ENCODE measurements around the gene RIMOC1.
"Not testable (repeated sequence)": the region's sequence is repeated elsewhere in the genome, so short reads cannot be mapped to it uniquely, and the experiment has no call there.

Gene RIMOC1

DNA sequence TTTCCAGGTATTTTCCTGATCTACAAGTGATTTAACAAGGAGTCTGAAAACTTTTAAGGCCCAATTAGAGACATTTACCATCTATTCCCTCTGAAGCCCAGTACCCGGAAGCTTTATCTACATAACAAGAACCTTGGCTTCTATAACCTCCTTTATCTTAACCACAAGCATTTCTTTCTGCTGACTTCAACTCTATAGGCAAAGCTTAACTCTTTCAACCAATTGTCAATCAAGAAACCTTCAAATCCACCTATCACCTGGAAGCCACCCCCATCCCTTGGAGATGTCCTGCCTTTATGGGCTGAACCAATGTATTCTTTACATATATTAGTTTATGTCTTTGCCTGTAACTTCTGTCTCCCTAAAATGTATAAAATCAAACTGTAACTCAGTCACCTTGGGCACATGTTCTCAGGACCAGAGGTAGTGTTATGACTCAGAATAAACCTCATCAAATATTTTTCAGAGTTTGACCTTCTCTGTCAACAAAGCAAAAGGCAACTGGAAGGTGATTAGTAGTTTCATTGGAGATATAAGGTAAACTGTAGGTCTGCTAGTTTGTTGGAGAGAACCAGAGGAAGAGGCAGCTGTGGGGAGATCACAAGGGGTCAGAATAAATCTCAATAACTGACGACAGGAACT lies 13.0 kb upstream of the RIMOC1 start:
- DNase-seq: no peak

DNA sequence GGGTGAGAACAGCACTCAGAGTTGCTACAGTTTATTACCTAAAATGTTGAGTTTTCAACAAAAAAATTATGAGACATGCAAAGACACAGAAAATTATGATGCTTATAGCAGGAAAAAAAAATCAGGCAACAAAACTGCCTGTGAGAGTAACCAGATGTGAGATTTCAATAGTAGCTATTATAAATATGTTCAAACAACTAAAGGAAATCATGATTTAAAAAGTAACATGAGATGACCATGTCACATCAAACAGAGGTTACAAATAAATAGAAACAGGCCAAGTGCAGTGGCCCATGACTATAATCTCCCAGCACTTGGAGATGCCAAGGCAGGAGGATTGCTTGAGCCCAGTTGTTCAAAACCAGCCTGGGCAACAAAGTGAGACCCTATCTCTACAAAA lies 12.1 kb upstream of the RIMOC1 start:
- no peak for DNase-seq

DNA sequence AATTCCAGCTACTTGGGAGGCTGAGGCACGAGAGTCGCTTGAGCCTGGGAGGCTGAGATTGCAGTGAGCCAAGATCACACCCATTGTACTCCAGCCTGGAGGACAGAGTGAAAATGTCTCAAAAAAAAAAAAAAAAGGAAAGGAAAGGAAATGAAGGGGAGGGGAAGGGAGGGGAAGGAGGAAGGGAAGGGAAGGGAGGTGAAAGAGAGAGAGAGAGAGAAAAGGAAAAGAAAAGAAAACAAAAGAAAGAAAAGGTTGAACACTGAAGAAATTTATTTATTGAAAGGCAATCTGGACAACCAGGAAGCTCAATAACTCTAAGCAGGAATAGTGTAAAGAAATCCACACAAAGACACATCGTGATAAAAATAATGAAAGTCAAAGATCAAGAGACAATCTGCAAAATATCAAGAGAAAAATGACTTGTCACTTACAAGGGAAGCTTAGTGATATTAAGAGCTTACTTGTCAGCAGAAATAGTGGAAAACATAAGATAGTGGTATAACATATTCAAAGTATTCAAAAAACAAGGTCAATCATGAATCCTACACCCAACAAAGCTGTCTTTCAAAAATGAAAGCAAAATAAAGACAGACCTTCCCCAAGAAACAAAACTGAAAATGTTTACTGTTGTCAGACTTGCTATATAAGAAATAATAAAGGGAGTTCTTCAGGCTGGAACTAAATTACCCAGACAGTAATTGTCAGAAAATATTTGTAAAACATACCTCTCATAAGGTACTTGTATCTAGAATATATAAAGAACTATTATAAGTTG lies 10.9 kb upstream of the RIMOC1 start:
- no peak for DNase-seq

DNA sequence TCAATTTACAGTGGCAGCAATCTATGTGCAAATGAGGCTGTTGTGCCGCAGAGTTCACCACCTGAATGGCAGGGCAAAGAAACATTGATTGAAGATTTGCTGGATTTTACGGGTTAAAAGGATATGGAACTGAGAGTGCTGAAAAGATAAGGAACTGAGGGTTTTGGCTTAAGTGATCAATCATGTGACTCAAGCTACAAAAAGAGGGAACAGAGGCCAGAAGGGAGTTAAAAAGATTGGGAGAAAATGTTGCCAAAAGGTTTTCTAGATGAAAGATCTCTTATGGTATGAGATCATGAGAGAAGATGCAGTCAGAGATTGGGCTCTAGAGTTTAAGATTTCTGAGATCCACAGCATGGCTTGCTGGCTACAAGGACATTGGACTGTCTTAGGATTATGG lies 7.9 kb upstream of the RIMOC1 start:
- no peak for DNase-seq

DNA sequence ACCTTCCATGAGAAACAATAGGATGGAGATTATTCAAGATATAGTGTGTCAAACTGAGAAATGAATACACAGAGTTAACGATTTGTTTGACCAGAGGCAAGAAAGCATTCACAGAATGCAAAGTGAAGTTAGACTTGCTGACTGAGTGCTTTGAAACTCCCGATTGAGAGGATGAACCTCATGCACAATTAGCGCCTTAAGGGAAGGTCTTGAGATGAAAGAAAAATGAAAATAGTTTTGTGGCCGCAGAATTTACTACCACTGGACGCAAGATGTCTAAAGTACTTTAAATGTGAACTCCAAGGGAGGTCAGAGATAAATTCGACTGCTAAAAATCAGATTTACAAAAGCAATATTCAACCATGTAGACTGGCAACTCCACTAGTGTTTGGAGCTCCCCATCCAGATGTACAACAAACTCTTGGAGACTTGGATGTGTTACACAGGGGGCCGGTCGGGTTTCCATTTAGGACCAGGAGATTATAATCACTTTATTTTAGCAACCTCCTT lies 707 bp upstream of the RIMOC1 start:
- DNase-seq: no peak

DNA sequence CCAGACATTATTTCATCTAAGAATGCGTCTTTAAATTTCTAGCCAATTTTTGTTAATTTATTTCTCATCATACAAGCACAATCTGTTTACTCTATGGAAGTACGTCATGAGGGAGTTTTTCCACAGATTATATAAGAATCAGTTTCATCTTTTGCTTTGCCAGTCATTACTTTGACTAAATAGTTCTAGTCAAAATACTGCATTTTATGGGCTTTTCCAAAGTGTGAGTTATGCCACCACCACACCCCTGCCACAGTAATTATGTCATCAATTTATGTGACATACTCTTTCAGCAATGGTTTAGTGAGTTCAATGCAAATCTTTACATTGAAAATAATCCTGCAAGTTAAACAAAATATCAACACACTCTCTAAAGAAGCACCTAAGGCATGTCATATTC lies 2.0 kb downstream of the RIMOC1 start:
- DNase-seq: no peak

DNA sequence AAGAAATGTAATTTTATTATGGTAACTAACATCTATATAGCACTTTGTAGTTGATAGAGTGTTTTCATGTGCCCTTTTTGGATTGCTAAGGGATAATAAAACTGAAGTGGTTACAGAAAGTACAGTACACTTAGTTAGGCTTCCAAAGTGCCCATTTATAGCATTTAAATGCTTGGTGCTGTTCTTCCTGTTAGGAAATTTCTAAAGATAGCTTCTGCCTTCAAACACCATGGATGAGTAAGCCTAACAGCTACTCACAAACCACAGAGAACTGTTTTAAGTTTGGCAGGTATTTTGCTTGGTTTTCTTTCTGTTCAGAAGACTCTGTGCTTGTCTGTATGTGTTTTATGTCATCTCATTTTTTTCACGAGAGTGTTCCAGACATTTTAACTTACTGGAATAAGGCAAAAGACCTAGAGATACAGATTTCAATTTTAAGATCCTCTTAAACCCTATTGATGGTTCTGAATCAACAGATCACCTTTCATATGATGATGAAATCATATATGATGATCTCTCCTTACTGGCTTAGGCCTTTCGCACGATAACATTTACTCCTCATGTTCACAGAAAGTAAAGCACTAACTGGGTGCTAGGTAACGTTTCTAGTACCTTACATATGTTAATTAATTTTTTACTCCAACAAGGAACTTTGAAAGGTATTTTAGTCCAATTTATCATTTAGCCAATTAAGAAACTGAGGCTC lies 4.4 kb downstream of the RIMOC1 start:
- no peak for DNase-seq

DNA sequence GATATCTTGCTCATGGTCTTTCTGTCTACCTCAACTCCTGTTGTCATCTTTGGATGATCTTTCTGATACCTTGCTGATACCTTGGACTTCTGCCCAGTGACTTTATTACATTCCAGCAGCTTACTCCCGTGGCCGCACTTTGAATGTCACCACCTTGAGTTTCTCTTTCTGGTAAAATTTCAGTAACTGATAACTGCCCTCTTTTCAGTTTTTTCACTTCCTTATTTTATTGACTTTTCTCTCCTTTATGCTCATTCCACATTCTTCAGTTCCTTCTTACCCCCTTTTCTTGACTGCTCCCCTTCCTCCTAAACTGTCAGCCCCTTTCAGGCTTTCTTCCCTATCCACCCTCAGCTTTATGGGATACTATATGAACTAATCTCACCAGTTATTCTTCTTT lies 14.0 kb downstream of the RIMOC1 start:
- no peak for DNase-seq

DNA sequence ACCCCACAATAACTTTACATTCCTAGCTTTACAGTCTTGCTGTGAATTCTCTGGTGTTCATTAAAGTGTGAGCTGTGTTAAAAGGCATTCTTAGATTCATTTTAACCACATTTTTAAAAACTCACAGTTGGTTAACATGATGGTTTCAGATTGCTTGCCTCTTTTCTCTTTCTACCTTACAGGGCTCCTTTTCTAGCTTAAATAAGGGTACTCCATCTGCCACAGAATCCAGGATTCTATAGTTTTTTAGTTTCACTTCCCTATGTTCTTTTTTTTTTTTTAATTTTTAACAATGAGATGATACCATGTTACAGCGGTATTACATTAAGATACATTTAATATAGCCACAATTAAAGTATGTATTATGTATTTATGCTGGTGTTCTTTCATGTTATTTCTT lies 17.0 kb downstream of the RIMOC1 start:
- no peak for DNase-seq

DNA sequence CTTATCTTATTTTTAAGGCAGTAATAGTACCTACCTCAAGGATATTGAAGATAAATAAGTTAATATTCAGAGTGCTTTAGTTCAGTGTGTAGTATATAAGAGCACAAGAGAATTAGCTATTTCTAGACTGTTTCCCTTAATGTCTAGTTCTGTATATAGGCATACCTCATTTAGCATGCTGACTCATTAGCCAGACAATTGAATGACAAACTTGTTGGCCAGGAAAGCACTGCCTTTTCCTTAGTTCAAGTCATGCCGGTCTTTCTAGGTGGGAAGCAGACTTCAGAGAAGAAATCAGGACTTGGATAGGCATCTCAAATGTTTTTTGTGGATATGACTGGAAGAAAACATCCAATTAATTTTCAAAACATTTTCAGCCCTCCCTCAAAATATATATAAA lies 17.7 kb downstream of the RIMOC1 start:
- no peak for DNase-seq

DNA sequence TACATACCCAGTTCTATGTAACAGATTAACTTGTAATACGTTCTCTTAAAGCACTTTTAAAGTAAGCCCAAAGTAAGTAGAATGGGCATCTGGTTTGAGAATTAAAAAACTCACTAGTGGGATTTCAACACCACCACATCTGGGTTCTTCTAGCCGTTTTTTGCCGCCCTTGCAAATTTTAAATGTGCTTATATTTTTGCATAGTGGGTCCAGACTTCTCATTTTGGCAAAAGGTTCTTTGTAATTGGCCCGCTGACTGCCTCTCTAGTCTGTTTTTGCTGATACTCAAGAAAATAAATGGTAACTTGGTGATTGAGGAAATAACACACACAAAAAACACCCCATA lies 20.4 kb downstream of the RIMOC1 start:
- DNase-seq: no peak

DNA sequence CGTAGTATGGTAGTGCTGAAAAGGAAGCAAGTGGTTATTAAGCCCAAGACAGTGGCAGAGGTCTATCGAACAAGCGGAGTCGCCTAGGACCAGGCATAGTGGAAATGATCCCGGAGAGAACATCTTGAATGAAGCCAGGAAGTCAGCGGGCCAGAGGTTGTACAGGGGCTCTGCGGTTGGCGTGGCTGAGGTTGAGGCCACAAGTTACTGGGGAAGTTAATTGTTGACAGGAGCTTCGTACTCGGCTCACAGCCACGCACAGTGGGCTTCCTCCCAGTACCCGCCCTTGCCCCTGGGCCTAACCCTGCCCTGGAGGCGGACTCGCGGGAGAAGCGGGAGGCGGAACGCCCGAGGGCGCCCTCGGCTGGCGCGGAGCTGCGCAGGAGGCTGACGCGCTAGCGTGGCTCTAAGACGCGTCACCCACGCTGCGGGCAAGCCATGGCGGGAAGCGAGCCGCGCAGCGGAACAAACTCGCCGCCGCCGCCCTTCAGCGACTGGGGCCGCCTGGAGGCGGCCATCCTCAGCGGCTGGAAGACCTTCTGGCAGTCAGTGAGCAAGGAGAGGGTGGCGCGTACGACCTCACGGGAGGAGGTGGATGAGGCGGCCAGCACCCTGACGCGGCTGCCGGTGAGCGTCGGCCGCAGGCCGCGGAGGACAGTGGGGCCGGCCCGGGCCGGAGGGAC lies 20.9 kb downstream of the RIMOC1 start, which contains the start of gene FBXO4:
Gene FBXO4 (plus strand): TSS at position 410 of the 683 bp plus-strand sequence. CDS start 29 bp downstream, at position 439.
- peak; percentile 91 for DNase-seq

DNA sequence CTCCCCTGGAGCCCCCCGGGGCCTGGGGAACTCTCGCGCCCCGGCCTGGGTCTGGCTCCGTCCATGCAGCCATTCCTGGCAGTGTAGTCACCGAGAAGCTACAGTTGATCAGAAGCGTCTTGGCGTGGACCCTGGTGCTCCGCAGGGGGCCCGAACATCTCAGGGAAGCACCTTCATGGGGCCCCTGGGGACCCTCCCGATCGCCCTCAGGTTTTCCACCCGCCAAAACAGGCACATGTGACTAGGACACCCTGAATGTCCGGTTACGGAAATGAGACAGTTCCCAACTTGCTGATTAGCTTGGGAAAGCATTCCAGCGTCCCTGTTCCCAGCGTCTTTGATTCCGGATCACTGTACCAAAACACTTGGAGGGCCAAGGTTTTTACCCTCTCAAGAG lies 21.4 kb downstream of the RIMOC1 start:
- peak; percentile 55 for DNase-seq

DNA sequence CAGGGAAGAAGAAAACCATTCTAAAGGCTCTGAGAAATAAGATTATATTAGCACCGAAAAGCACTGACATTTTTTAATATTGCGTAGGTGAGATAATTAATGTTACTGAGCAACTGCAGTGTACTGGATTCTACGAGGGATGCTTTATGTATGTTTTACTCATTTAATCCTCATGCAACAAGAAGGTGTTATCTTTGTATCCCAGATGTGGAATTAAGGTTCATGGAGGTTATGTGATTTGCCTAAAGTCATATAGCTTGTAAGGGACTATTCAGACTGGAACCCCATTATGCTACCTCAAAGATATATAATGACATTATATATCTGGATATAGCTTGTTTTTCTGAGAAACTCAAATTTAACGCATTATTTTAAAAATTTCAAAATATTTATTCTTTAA lies 23.5 kb downstream of the RIMOC1 start:
- no peak for DNase-seq

DNA sequence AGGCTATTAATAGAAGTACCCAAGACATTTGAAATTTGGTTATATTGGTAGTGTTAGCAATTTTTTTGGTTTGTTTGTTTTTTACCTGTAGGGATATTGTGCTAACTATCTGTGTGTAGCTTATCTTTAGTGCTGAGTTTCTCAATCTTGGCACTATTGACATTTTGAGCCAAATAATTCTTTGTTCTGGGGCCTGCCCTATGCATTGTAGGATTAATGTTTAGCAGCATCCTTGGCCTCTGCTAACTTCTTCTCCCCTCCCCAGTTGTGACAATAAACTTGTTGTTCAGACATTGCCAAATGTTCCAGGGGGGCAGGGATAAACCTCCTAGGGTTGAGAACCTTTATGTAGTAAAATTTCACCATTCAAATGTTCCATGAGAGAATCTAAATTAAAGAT lies 24.9 kb downstream of the RIMOC1 start:
- DNase-seq: no peak

DNA sequence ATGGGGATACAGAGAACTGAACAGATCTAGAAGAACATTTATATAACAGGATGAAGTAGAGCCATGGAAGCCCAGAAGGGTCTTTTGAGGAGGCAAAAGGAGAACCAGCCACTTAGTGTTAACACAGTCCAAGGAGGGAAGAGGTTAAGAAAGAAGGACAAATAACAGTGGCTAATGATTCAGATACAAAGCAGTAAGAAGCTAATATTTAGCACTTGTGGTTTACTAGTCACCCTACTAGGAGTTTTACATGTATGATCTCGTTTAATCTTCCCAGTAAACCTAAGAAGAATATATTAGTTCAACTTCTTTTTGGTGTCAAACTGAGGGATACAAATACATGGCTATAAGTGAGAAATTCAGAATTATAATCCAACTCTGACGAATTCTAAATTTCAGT lies 28.6 kb downstream of the RIMOC1 start:
- no peak for DNase-seq

DNA sequence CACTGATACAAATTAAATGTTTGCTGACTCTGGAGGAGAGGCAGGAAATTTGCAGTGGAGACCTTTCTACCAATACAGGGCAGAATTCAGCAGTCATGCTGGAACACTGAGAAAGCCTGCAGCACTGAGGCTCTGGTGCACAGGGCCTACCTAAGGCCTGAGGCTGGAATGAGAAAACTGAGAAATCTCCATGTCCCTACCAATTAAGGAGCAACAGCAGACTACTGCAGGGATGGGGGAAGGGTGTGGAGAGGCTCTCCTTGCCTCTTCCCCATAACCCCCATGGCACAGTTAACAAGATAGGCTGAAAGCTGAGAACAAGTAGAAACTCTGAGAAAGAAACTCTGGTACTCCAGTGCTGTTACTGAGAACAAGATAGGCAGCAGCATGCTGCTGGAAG lies 31.4 kb downstream of the RIMOC1 start:
- DNase-seq: no peak

DNA sequence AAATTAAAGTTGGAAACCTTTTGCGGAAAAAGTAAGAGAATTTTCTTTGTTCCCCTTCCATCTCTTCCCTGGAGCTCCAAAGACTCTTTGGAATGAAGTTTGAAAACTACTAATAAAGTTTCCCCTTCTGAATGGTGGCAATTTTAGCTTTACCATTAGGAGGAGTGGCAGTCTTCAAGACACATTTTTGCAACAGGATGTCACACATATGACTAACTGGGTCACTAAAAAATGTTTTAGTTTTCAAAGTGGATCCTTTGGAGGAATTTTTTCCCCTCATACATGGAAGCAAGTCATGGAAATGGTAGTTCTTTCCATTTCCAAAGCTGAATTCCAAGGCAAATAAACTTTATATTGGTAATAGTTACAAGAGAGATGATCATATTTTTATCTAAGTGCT lies 36.5 kb downstream of the RIMOC1 start:
- DNase-seq: no peak

DNA sequence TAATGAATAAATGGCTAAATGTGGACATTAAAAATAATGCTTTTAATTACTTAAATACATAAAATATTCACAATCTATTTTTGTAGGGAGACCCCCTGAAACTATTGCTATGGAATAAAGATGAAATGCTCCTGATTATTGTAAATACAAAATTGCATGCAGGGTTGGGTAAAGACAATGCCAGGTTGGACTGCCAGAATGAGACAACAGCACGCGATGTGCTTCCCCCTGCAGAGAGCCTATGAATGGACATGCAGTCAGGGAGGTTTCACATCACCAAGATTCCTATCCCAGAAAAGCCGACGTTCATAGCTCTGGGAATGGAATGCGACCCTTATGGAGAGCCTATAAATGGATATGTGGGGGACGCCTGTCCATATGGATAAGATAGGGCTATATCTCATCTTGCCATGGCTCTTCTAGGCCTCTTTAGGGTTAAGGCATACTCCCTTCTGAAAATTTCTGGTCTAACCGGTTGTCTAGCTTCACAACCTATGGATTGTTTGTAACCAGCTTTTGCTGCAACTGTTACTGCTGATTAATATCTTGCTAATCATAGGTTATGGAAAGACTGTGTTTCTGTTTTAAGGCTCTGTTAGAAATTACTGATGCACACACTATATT lies 41.3 kb downstream of the RIMOC1 start:
- not testable (repeated sequence) for DNase-seq

DNA sequence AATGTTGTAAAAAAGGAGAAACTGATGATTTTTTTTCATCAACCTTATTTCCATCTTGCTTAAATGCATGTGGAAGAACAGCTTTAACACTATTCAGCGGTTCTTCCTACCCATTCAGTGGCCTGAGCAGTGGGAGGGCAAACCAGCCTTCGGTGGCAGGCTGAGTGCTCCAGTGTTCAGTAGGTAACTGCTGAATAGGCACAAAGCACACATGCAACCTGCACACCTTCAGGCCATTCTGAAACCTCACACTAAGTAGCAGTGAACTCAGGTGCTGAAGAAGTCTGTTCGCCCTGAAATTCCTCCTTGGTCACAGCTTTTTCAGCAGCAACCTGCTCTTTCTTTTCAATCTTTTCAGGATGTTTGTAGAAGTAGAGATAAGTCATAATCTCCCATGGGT lies 47.1 kb downstream of the RIMOC1 start:
- no peak for DNase-seq

Data from stimulated activated CD8-positive, alpha-beta memory T cell treated with anti-CD3 and anti-CD28 coated beads, Interleukin-4, amount 100 ng/mL, for 48 hours (primary cell).